GM18867 (cell line): ENCODE data around the gene DGKZ.
A peak's percentile ranks its signal among the peaks of the same experiment; 100 is the strongest.
"Not testable (repeated sequence)": the region's sequence is repeated elsewhere in the genome, so short reads cannot be mapped to it uniquely, and the experiment has no call there.

ENCODE experiments used
- ATAC-seq: cut with Tn5 transposase; IDR thresholded peaks from one replicate; pipeline ENCODE4 v1.9.1; 2021; ENCODE audit warnings: mild to moderate bottlenecking, moderate library complexity; ENCODE audit not compliant: unreplicated experiment

Gene DGKZ

GRCh38 chr11:46364791-46365190 is 17.5 kb downstream of the DGKZ start:
- ATAC-seq = no peak

- ATAC-seq = no peak
Measured at GRCh38 chr11:46366260-46366659, 19.0 kb downstream of the DGKZ start.

DNA sequence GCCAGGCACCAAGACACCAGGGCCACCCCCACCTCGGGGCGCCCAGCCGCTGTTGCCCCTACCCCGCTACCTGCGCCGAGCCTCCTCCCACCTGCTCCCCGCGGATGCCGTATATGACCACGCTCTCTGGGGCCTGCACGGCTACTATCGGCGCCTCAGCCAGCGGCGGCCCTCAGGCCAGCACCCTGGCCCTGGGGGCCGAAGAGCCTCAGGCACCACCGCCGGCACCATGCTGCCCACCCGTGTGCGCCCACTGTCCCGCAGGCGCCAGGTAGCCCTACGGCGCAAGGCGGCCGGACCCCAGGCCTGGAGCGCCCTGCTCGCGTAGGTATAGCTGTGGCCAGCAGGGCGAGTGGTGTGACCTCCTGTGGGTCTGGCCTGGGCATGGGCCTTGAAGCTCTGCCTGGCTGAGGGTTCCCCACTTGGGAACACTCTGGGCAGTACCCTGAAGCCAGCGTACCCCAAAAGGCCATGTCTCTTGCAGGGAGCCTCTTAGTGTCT is 19.4 kb downstream of the DGKZ start:
- no peak for ATAC-seq

- peak; percentile 52 for ATAC-seq
Measured at GRCh38 chr11:46367244-46367915, 20.1 kb downstream of the DGKZ start.

DNA sequence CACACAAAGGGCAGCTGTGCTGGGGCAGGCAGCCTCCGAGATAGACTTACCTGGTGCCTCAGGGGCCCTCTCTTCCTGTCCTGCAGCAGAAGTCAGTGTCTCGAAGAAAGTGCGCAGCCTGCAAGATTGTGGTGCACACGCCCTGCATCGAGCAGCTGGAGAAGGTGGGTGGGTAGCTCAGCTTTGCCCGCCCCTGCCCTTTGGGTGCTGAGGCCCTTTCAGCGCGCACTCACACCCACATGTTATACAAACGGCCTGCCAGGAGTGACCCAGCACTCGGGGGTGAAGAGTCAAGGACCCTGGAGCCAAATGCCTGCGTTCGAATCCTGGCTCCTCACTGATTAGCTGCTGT is 20.6 kb downstream of the DGKZ start:
- ATAC-seq = no peak

GRCh38 chr11:46369458-46370152 is 22.3 kb downstream of the DGKZ start:
- ATAC-seq = peak; percentile 57

GRCh38 chr11:46370253-46370652 is 23.0 kb downstream of the DGKZ start:
- ATAC-seq = no peak

GRCh38 chr11:46371262-46371661 is 24.0 kb downstream of the DGKZ start:
- ATAC-seq = not testable (repeated sequence)

- ATAC-seq = no peak
Measured at GRCh38 chr11:46372086-46372485, 24.8 kb downstream of the DGKZ start.

GRCh38 chr11:46372501-46372900 is 25.2 kb downstream of the DGKZ start:
- not testable (repeated sequence) for ATAC-seq

GRCh38 chr11:46373787-46374740 is 26.8 kb downstream of the DGKZ start:
- no peak for ATAC-seq

DNA sequence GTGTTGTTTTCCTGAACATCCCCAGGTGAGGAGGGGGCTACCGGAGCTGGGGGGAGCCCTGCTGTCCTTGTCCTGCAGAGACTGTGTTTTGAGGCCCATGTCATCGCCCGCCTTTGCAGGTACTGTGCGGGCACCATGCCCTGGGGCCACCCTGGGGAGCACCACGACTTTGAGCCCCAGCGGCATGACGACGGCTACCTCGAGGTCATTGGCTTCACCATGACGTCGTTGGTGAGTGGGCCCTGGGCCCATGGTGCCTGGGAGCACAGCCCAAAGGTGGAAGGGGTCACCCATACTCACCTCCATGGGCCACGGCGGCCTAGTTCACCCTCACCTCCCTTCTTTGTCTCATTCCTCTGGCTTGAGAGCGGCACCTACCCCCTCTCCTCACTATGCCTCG is 27.6 kb downstream of the DGKZ start:
- ATAC-seq = no peak

DNA sequence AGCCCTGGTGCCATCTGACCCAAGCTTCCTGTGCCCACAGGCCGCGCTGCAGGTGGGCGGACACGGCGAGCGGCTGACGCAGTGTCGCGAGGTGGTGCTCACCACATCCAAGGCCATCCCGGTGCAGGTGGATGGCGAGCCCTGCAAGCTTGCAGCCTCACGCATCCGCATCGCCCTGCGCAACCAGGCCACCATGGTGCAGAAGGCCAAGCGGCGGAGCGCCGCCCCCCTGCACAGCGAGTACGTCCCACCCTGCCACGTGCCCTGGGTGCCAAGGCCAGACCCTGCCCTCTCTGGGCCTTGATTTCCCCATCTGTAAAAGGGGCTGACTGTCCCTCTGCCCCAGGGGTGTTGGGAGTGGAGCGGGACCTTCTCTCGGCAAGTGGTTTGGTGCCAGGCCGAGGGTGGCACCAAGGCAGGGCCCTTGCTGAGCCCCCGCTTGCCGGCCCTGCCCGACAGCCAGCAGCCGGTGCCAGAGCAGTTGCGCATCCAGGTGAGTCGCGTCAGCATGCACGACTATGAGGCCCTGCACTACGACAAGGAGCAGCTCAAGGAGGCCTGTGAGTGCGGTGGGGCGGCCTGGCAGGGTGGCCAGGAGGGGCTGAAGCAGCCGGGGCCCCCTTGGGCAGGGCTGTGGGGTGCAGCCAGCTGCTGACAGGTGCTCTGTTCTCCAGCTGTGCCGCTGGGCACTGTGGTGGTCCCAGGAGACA is 28.3 kb downstream of the DGKZ start:
- ATAC-seq = no peak

DNA sequence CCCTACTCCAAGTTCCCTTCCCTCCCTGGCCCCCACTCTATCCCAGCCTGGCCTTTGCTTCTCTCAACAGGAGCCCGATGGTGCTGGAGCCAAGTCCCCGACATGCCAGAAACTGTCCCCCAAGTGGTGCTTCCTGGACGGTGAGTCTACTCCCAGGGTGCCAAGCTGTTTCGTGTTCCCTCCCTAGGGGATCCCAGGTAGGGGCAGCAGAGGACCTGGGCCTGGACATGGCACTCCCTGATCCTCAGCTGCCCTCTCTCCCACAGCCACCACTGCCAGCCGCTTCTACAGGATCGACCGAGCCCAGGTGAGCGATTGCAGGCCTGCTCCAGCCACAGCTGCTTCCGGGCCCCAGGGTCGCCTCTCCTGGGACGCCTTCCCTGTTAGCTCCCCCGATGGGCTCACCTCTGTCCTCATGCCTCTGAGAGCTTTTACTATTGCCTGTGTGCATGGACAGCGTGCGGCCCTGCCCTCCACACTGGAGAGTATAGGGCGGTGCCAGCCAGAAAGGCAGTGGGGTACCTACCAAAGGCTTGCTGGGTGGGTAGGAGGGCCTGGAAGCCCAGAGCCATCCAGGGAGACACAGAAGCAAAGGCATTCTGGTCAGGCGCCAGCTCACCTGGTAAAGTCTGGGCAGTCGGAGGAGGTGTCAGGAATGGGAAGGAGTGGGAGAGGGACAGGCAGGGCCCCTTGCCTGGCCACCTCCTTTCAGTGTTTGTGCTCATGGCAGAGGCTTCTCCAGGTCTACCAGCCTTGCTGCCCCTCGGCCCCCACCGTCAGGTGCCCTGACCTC is 29.2 kb downstream of the DGKZ start:
- no peak for ATAC-seq

DNA sequence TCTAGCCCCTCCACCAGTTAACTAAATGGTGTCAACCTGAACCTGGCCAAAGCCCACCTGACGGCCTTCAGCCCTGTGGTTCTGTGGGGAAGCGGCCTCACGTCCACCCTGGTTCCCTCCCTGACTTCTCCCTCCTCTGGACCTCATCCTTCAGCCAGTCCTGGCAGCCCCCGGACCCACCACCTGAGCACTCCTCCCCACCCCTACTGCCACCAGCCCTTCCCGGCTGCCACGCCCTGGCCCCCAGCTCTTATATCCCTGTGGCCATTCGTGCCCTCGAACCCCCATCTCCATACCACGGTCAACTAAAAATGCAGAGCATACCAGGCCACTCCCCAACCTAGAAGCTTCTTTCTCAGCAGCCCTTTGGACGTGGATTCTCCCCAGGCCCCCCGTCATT is 30.0 kb downstream of the DGKZ start:
- no peak for ATAC-seq

DNA sequence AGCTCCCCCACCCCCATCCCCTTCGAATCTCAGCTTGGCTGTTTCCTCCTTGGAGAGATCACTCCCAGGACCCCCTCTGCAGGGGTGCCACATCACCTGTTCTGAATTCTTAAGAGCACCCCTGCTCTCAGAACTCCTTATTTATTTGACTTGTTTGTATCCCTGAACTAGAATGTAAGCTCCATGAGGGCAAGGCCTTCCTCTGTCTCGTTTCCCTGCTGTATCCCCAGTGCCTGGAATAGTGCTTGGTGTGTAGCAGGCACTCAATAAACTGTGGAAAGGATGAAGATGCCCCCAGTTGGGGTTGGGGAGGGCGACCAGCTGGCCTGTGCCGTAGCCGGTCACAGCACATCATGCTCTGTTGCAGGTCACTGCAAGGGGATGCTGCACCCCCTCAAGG is 30.6 kb downstream of the DGKZ start:
- ATAC-seq = no peak

GRCh38 chr11:46378296-46378695 is 31.0 kb downstream of the DGKZ start:
- ATAC-seq = no peak

GRCh38 chr11:46378811-46379481 is 31.7 kb downstream of the DGKZ start:
- no peak for ATAC-seq

DNA sequence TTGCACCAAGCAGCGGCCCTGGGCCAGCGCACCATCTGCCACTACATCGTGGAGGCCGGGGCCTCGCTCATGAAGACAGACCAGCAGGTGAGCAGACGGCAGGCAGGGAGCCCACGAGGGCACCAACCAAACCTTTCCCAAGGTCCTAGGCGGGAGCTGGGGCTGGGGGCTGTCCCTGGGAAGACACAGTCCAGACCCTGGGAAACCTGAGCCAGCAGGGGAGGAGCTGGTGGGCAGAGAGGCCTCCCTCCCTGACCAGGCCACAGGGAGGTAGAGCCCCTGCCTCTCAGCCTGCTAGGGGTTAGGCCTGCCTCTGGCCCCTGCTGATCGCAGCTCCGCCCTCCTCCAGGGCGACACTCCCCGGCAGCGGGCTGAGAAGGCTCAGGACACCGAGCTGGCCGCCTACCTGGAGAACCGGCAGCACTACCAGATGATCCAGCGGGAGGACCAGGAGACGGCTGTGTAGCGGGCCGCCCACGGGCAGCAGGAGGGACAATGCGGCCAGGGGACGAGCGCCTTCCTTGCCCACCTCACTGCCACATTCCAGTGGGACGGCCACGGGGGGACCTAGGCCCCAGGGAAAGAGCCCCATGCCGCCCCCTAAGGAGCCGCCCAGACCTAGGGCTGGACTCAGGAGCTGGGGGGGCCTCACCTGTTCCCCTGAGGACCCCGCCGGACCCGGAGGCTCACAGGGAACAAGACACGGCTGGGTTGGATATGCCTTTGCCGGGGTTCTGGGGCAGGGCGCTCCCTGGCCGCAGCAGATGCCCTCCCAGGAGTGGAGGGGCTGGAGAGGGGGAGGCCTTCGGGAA is 32.4 kb downstream of the DGKZ start:
- not testable (repeated sequence) for ATAC-seq
